ENCODE measurements around the gene C12orf43.

GRCh38 chr12:120991965-120992364, 24.3 kb downstream of the C12orf43 start:
- TF ChIP-seq POLR2A (IDR thresholded peaks at IDR 0.05) (no peak), CTCF (IDR thresholded peaks at IDR 0.05) (no peak)
